SK-N-SH (cell line): ENCODE results near the gene ARMH3. TPM values are rescaled to one million over a fixed set of nuclear protein-coding genes. Genes with fewer than 3 reads are reported as not detected.

Experiments
- CTCF ChIA-PET: fragments of 300-600, 350-600 bp; formaldehyde crosslinking; extraction: SDS; loops from one replicate; lab custom pipeline; 2021; lab: Yijun Ruan, JAX
- POLR2A ChIA-PET: fragments of 350-600 bp; sonication (Branson Sonifier 250); formaldehyde crosslinking; extraction: SDS; loops from one replicate; lab custom pipeline; 2020; ENCODE audit warnings: antibody characterized with exemption, inconsistent platforms; lab: Yijun Ruan, JAX
- DNase-seq: peaks from one replicate; pipeline ENCODE4 v3.0.0; 2012
- H2AFZ ChIP-seq: fragments of 200-600 bp; sonication (generic); 2 replicates; pipeline ENCODE4 v1.8.1; 2016; ENCODE audit warnings: antibody characterized with exemption, mild to moderate bottlenecking, low read depth
- H3F3A ChIP-seq: fragments of 200-600 bp; sonication (generic); replicated peaks from 2 replicates; pipeline ENCODE3; 2016; ENCODE audit warnings: antibody characterized with exemption, mild to moderate bottlenecking; ENCODE audit not compliant: insufficient read depth
- H3K27ac ChIP-seq, 2 experiments: fragments of 200-500 bp in 1 of 2; fragments of 200-600 bp in 1 of 2; sonication (Bioruptor generic) in 1 of 2; sonication (generic), shearing (Covaris generic) in 1 of 2; 2 replicates each; pipeline versions ENCODE4 v1.5.1 to v1.6.1; 2014 to 2016; ENCODE audit warnings: low read depth in 2 of 2, inconsistent platforms in 1 of 2, low read length in 1 of 2, mild to moderate bottlenecking in 1 of 2, mixed read lengths in 1 of 2
- H3K27me3 ChIP-seq: fragments of 200-600 bp; sonication (generic), shearing (Covaris generic); 2 replicates; pipeline ENCODE4 v1.6.1; 2016; ENCODE audit warnings: mixed run types; ENCODE audit not compliant: insufficient read depth
- H3K36me3 ChIP-seq, 2 experiments: fragments of 200-500 bp in 1 of 2; fragments of 200-600 bp in 1 of 2; sonication (Bioruptor generic) in 1 of 2; sonication (generic) in 1 of 2; replicated peaks in 1 of 2; 2 replicates each; pipeline versions ENCODE3 to v1.5.1; 2014 to 2016; ENCODE audit warnings: low read length in 1 of 2, mild to moderate bottlenecking in 1 of 2; ENCODE audit not compliant: insufficient read depth in 2 of 2, control insufficient read depth in 1 of 2
- H3K4me1 ChIP-seq, 2 experiments: fragments of 200-500 bp in 1 of 2; fragments of 200-600 bp in 1 of 2; sonication (Bioruptor generic) in 1 of 2; sonication (generic), shearing (Covaris generic) in 1 of 2; 2 replicates each; pipeline versions ENCODE4 v1.5.1 to v1.6.1; 2014 to 2016; ENCODE audit warnings: low read depth in 1 of 2, low read length in 1 of 2, mixed run types in 1 of 2; ENCODE audit not compliant: insufficient read depth in 2 of 2, control insufficient read depth in 1 of 2
- H3K4me2 ChIP-seq: fragments of 200-600 bp; sonication (generic), shearing (Covaris generic); 2 replicates; pipeline ENCODE4 v1.6.1; 2017; ENCODE audit warnings: mixed run types
- H3K4me3 ChIP-seq, 2 experiments: fragments of 200-500 bp in 1 of 2; fragments of 200-600 bp in 1 of 2; sonication (Bioruptor generic) in 1 of 2; sonication (generic), shearing (Covaris generic) in 1 of 2; 2 replicates each; pipeline versions ENCODE4 v1.5.1 to v1.8.1; 2014 to 2016; ENCODE audit warnings: low read depth in 2 of 2, inconsistent platforms in 1 of 2, low read length in 1 of 2, mild to moderate bottlenecking in 1 of 2, mixed read lengths in 1 of 2, moderate library complexity in 1 of 2
- H3K79me2 ChIP-seq: fragments of 200-600 bp; sonication (generic); 2 replicates; pipeline ENCODE4 v1.8.1; 2017; ENCODE audit warnings: mild to moderate bottlenecking; ENCODE audit not compliant: insufficient read depth
- H3K9ac ChIP-seq: fragments of 200-600 bp; sonication (generic); 2 replicates; pipeline ENCODE4 v1.6.1; 2017; ENCODE audit warnings: mixed run types
- H3K9me2 ChIP-seq: fragments of 200-600 bp; sonication (generic); 2 replicates; pipeline ENCODE4 v1.6.1; 2017; ENCODE audit warnings: mixed run types
- H3K9me3 ChIP-seq: fragments of 200-600 bp; sonication (generic); 2 replicates; pipeline ENCODE4 v1.6.1; 2017; ENCODE audit warnings: mixed run types, mild to moderate bottlenecking, moderate library complexity
- H4K20me1 ChIP-seq: fragments of 200-600 bp; sonication (generic); 2 replicates; pipeline ENCODE4 v1.6.1; 2017; ENCODE audit warnings: mild to moderate bottlenecking, mixed run types; ENCODE audit not compliant: insufficient read depth
- EZH2phosphoT487 ChIP-seq: fragments of 200-600 bp; sonication (generic); IDR thresholded peaks from 2 replicates; pipeline ENCODE4 v1.6.1; 2017; ENCODE audit warnings: low read depth, mixed run types, mild to moderate bottlenecking, antibody characterized with exemption, moderate library complexity, borderline replicate concordance
- FOXJ3 ChIP-seq: sonication (generic); formaldehyde crosslinking; IDR thresholded peaks from 2 replicates; pipeline ENCODE4 v1.5.1; 2020; ENCODE audit warnings: mild to moderate bottlenecking, missing genetic modification reagents
- GATA2 ChIP-seq: sonication (generic); formaldehyde crosslinking; IDR thresholded peaks from 2 replicates; pipeline ENCODE4 v1.5.0; 2020; ENCODE audit warnings: mild to moderate bottlenecking, missing genetic modification reagents
- MEF2A ChIP-seq: IDR thresholded peaks from 2 replicates; pipeline ENCODE4 v1.4.0; 2012; ENCODE audit warnings: low read depth, borderline replicate concordance
- MXI1 ChIP-seq: IDR thresholded peaks from 2 replicates; pipeline ENCODE4 v1.6.1; 2012; ENCODE audit warnings: mild to moderate bottlenecking, low read depth, low read length, improper control_type of control experiment
- NRF1 ChIP-seq: IDR thresholded peaks from 2 replicates; pipeline ENCODE4 v1.6.1; 2012; ENCODE audit warnings: low read depth, mild to moderate bottlenecking, low read length
- POLR2AphosphoS5 ChIP-seq: IDR thresholded peaks from 2 replicates; pipeline ENCODE4 v1.6.1; 2012; ENCODE audit warnings: low read depth, low read length
- RAD21 ChIP-seq: IDR thresholded peaks from 2 replicates; pipeline ENCODE4 v1.6.1; 2012; ENCODE audit warnings: mild to moderate bottlenecking, low read length
- RCOR1 ChIP-seq: fragments of 150-350 bp; IDR thresholded peaks from 2 replicates; pipeline ENCODE4 v1.6.1; 2017; ENCODE audit warnings: antibody characterized with exemption, low read length
- RFX5 ChIP-seq: IDR thresholded peaks from 2 replicates; pipeline ENCODE4 v1.6.1; 2012; ENCODE audit warnings: mild to moderate bottlenecking, improper control_type of control experiment, low read length
- SMC3 ChIP-seq: IDR thresholded peaks from 2 replicates; pipeline ENCODE4 v1.6.1; 2012; ENCODE audit warnings: low read depth, low read length, improper control_type of control experiment
- TEAD4 ChIP-seq: IDR thresholded peaks from 2 replicates; pipeline ENCODE4 v1.4.0; 2012; ENCODE audit warnings: mild to moderate bottlenecking, borderline replicate concordance; ENCODE audit not compliant: insufficient read depth
- USF1 ChIP-seq: IDR thresholded peaks from 2 replicates; pipeline ENCODE4 v1.4.0; 2012; ENCODE audit warnings: low read depth, borderline replicate concordance
- USF2 ChIP-seq: fragments of 150-350 bp; IDR thresholded peaks from 2 replicates; pipeline ENCODE4 v1.6.1; 2017; ENCODE audit warnings: antibody characterized with exemption, low read length, low read depth, borderline replicate concordance
- YY1 ChIP-seq: IDR thresholded peaks from 2 replicates; pipeline ENCODE4 v1.4.0; 2012; ENCODE audit warnings: low read depth, mild to moderate bottlenecking
- ZBTB33 ChIP-seq: IDR thresholded peaks from 2 replicates; pipeline ENCODE4 v1.4.0; 2012; ENCODE audit warnings: low read depth, borderline replicate concordance
- WGBS: methylation state at CpG from one replicate; pipeline ENCODE4 v1.1.6; 2017; ENCODE audit warnings: low lambda C conversion rate; 5-methylcytosine and 5-hydroxymethylcytosine counted together
- polyA plus RNA-seq, 3 experiments: library from polyadenylated mRNA; depleted of rRNA; stranded (reverse); fragments of >200 nt; gene quantifications; 2 replicates each; pipeline ENCODE4 v1.2.3, GENCODE V29; 2012

ARMH3 gene
- polyA plus RNA-seq, 1 of the 3 experiments (the other 2 are of a cell fraction): 12.1 TPM

- 92% methylated on average over 8 of the region's 8 CpGs for WGBS
- Histone ChIP-seq H3K4me1 (no peaks in the 10 kb centered on the region), H3K4me2 (no peak overlapping the region), H3K9me2 (no peaks in the 10 kb centered on the region), H3K9ac (no peak overlapping the region), H3K36me3 (no peaks in the 10 kb centered on the region), H3F3A (no peaks in the 10 kb centered on the region), H4K20me1 (no peaks in the 10 kb centered on the region), H3K79me2 (no peaks in the 10 kb centered on the region)
- ChIA-PET POLR2A (no interaction called here), CTCF (interaction anchor here (1.6 kb wide), 1 partner anchor 13 kb away, joined by 9 read pairs; no protein-coding TSS in a partner anchor)
- DNase-seq: no peak
- TF ChIP-seq RAD21: no peak
- TF ChIP-seq USF2: no peak
- no peak for TF ChIP-seq MXI1
- no peak for TF ChIP-seq GATA2 (CRISPR knock-in tag)
- TF ChIP-seq USF1: no peak
- no peak for TF ChIP-seq NRF1
- no peak for TF ChIP-seq ZBTB33
- TF ChIP-seq, all 33 proteins: peak for 0
- no peak overlapping the region for H3K4me3 ChIP-seq
- H3K27me3 ChIP-seq: no peaks in the 10 kb centered on the region
- H2AFZ ChIP-seq: no peak overlapping the region
- no peaks in the 10 kb centered on the region for H3K9me3 ChIP-seq
- no peak overlapping the region for H3K27ac ChIP-seq
Measured at GRCh38 chr10:102086196-102086595, 30.2 kb upstream of the ARMH3 start.

GRCh38 chr10:102085336-102085735, 29.4 kb upstream of the ARMH3 start:
- POLR2A ChIA-PET: interaction anchor here (1.1 kb wide), 1 partner anchor 13 kb away, joined by 3 read pairs; no protein-coding TSS in a partner anchor
- 85% methylated on average over 3 of the region's 3 CpGs for WGBS

More at GRCh38 chr10:102085336-102085735, 29.4 kb upstream of the ARMH3 start:
- H3K9me3 ChIP-seq: no peaks in the 10 kb centered on the region
- no peaks in the 10 kb centered on the region for H3K4me1 ChIP-seq
- H3K9me2 ChIP-seq: no peaks in the 10 kb centered on the region
- no peak for DNase-seq
- no peaks in the 10 kb centered on the region for H4K20me1 ChIP-seq
- no peaks in the 10 kb centered on the region for H3F3A ChIP-seq
- CTCF ChIA-PET: interaction anchor here (1.5 to 1.6 kb wide), 2 partner anchors 13 to 26 kb away, joined by 3 to 9 read pairs; no protein-coding TSS in a partner anchor
- H3K27me3 ChIP-seq: no peaks in the 10 kb centered on the region
- no peaks in the 10 kb centered on the region for H3K36me3 ChIP-seq
- no peak overlapping the region for H3K4me3 ChIP-seq
- H3K27ac ChIP-seq: no peak overlapping the region
- H2AFZ ChIP-seq: no peak overlapping the region
- H3K9ac ChIP-seq: no peak overlapping the region
- H3K79me2 ChIP-seq: no peaks in the 10 kb centered on the region
- no peak overlapping the region for H3K4me2 ChIP-seq
- TF ChIP-seq RCOR1 (no peak), USF2 (no peak), MXI1 (no peak), YY1 (no peak), RFX5 (no peak), MEF2A (no peak), POLR2AphosphoS5 (no peak), SMC3 (no peak), EZH2phosphoT487 (no peak), ZBTB33 (no peak), RAD21 (no peak), TEAD4 (no peak), FOXJ3 (CRISPR knock-in tag) (no peak)
